CD14-positive monocyte (primary cell): Measurements from ENCODE around the gene KDF1. TPM values are rescaled to one million over a fixed set of nuclear protein-coding genes. Genes with fewer than 3 reads are reported as not detected.

Source experiments
- DNase-seq, 3 donors: peaks; one replicate each; pipeline ENCODE4 v3.0.0-alpha.2; 2011 to 2022
- H2AFZ ChIP-seq: 2 replicates; pipeline ENCODE4 v1.6.0; 2012; ENCODE audit warnings: mild to moderate bottlenecking, low read depth, low read length, inconsistent platforms; ENCODE audit not compliant: insufficient read depth, poor library complexity, severe bottlenecking
- H3K27ac ChIP-seq, 2 donors: 1 replicate in 1 of 2; 2 replicates in 1 of 2; pipeline ENCODE4 v1.5.1; 2012 to 2013; ENCODE audit warnings: low read length in 2 of 2, control low read depth in 1 of 2, inconsistent platforms in 1 of 2, low read depth in 1 of 2, mild to moderate bottlenecking in 1 of 2
- H3K27me3 ChIP-seq, 2 donors: one replicate each; pipeline versions ENCODE4 v1.6.0 to v1.6.1; 2011 to 2013; ENCODE audit warnings: low read length in 2 of 2; ENCODE audit not compliant: control insufficient read depth in 2 of 2, insufficient read depth in 2 of 2
- H3K36me3 ChIP-seq, 2 donors: replicated peaks in 1 of 2; 1 replicate in 1 of 2; 2 replicates in 1 of 2; pipeline versions ENCODE4 v1.5.1 to v1.6.1; 2012 to 2013; ENCODE audit warnings: low read length in 2 of 2, control low read depth in 1 of 2, inconsistent platforms in 1 of 2, mild to moderate bottlenecking in 1 of 2; ENCODE audit not compliant: insufficient read depth in 2 of 2, control insufficient read depth in 1 of 2
- H3K4me1 ChIP-seq, 2 donors: 1 replicate in 1 of 2; 2 replicates in 1 of 2; pipeline versions ENCODE4 v1.5.1 to v1.6.1; 2012 to 2013; ENCODE audit warnings: low read length in 2 of 2, control low read depth in 1 of 2, inconsistent platforms in 1 of 2, mild to moderate bottlenecking in 1 of 2, moderate library complexity in 1 of 2; ENCODE audit not compliant: insufficient read depth in 2 of 2, control insufficient read depth in 1 of 2
- H3K4me2 ChIP-seq: replicated peaks from 2 replicates; pipeline ENCODE3; 2012; ENCODE audit warnings: low read length, moderate library complexity, mild to moderate bottlenecking; ENCODE audit not compliant: poor library complexity, severe bottlenecking; ENCODE audit errors: extremely low read depth
- H3K4me3 ChIP-seq, 3 experiments: fragments of 200-600 bp in 1 of 3; sonication (generic) in 1 of 3; replicated peaks in 1 of 3; 1 replicate in 2 of 3; 2 replicates in 1 of 3; pipeline ENCODE4 v1.5.1; 2011 to 2013; ENCODE audit warnings: low read length in 3 of 3, mild to moderate bottlenecking in 3 of 3, control low read depth in 2 of 3, low read depth in 2 of 3, inconsistent platforms in 1 of 3, moderate library complexity in 1 of 3
- H3K79me2 ChIP-seq: 2 replicates; pipeline ENCODE4 v1.6.0; 2012; ENCODE audit warnings: mild to moderate bottlenecking, control low read depth, inconsistent platforms, low read length, moderate library complexity; ENCODE audit not compliant: insufficient read depth
- H3K9ac ChIP-seq: 2 replicates; pipeline ENCODE4 v1.6.0; 2017; ENCODE audit warnings: low read length, mild to moderate bottlenecking; ENCODE audit not compliant: insufficient read depth, poor library complexity, severe bottlenecking
- H3K9me3 ChIP-seq, 2 donors: replicated peaks in 1 of 2; 1 replicate in 1 of 2; 2 replicates in 1 of 2; pipeline versions ENCODE4 v1.5.1 to v1.6.1; 2012 to 2013; ENCODE audit warnings: low read length in 2 of 2, control low read depth in 1 of 2; ENCODE audit not compliant: control insufficient read depth in 1 of 2, insufficient read depth in 1 of 2
- H4K20me1 ChIP-seq: 2 replicates; pipeline ENCODE4 v1.6.0; 2012; ENCODE audit warnings: mild to moderate bottlenecking, low read length, control low read depth, moderate library complexity; ENCODE audit not compliant: insufficient read depth
- H3K27ac Mint-ChIP-seq, 7 donors: one replicate each; pipeline ENCODE4 v1.8.0; 2020; ENCODE audit warnings: mild to moderate bottlenecking in 7 of 7, mixed read lengths in 7 of 7, moderate library complexity in 6 of 7, inconsistent platforms in 2 of 7
- H3K27me3 Mint-ChIP-seq, 3 donors: one replicate each; pipeline ENCODE4 v1.8.0; 2021 to 2022; ENCODE audit warnings: low read depth in 3 of 3, mild to moderate bottlenecking in 3 of 3, mixed read lengths in 3 of 3, moderate library complexity in 3 of 3, inconsistent platforms in 1 of 3
- H3K36me3 Mint-ChIP-seq, 2 donors: one replicate each; pipeline ENCODE4 v1.8.0; 2020; ENCODE audit warnings: mixed read lengths in 2 of 2, inconsistent platforms in 1 of 2, mild to moderate bottlenecking in 1 of 2
- H3K4me1 Mint-ChIP-seq: one replicate; pipeline ENCODE4 v1.8.0; 2020; ENCODE audit warnings: mild to moderate bottlenecking, mixed read lengths
- H3K4me3 Mint-ChIP-seq, 2 donors: one replicate each; pipeline ENCODE4 v1.8.0; 2020; ENCODE audit warnings: mild to moderate bottlenecking in 2 of 2, mixed read lengths in 2 of 2, moderate library complexity in 1 of 2
- H3K9me3 Mint-ChIP-seq, 7 donors: one replicate each; pipeline ENCODE4 v1.8.0; 2020 to 2022; ENCODE audit warnings: mixed read lengths in 7 of 7, mild to moderate bottlenecking in 6 of 7, moderate library complexity in 6 of 7, inconsistent platforms in 2 of 7
- WGBS: methylation state at CpG from one replicate; pipeline ENCODE4 v1.1.5; 2013; ENCODE audit warnings: missing lambda C conversion rate; ENCODE audit not compliant: insufficient coverage; 5-methylcytosine and 5-hydroxymethylcytosine counted together
- intact Hi-C, 2 donors: fragments of 100-400 bp; cut with micrococcal nuclease; formaldehyde crosslinking; loops; one replicate each; pipeline versions ENCODE4 v1.15.0 to v1.15.1; 2023
- polyA plus RNA-seq, 3 donors: library from polyadenylated mRNA; depleted of rRNA in 1 of 3; unstranded in 2 of 3; stranded (reverse) in 1 of 3; fragments of 300-500 nt in 2 of 3; fragments of >200 nt in 1 of 3; fragmentation: Illumina TruSeq in 2 of 3; gene quantifications; 1 replicate in 2 of 3; 2 replicates in 1 of 3; pipeline ENCODE4 v1.2.3, GENCODE V29; 2012 to 2021
- TF ChIP-seq, protein P1 (sequence below): fragments of 200-600 bp; IDR thresholded peaks from one replicate; pipeline ENCODE4 v1.8.0; 2022; ENCODE audit warnings: antibody characterized with exemption, mild to moderate bottlenecking

Gene KDF1
- polyA plus RNA-seq, 3 donors = not detected

DNA sequence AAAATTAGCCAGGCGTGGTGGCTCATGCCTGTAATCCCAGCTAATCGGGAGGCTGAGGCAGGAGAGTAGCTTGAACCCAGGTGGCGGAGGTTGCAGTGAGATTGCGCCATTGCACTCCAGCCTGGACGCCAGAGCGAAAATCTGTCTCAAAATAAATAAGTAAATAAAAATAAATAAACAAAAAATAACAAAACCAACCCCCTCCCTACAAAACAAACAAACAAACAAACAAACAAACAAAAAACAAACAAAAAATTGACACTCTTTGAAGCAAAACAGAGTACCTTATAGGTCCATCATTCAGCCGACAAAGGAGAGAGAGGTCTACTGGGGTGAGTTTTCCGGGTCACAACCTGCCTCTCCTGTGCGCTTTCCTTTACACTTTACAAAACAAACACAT, 5.4 kb upstream of the KDF1 start:
- DNase-seq = no peak
- Histone ChIP-seq H3K4me1 (no peaks in the 10 kb centered on the region), H3K27me3 (peaks cover 11 to 19% of the 10 kb centered on the region in 2 donors), H3K9me3 (peaks cover 0 to 3% of the 10 kb centered on the region in 2 donors), H3K79me2 (no peaks in the 10 kb centered on the region), H3K4me3 (no peak overlapping the region), H3K9ac (no peak overlapping the region), H4K20me1 (no peaks in the 10 kb centered on the region), H3K27ac (no peak overlapping the region), H2AFZ (no peak overlapping the region), H3K4me2 (no peak overlapping the region), H3K36me3 (no peaks in the 10 kb centered on the region)
- H3K4me3 Mint-ChIP-seq = no peak overlapping the region
- intact Hi-C loops = no loop called here
- H3K4me1 Mint-ChIP-seq = peaks cover 6% of the 10 kb centered on the region
- H3K36me3 Mint-ChIP-seq = peaks cover 1 to 2% of the 10 kb centered on the region in 2 donors
- TF ChIP-seq, protein P1, sequence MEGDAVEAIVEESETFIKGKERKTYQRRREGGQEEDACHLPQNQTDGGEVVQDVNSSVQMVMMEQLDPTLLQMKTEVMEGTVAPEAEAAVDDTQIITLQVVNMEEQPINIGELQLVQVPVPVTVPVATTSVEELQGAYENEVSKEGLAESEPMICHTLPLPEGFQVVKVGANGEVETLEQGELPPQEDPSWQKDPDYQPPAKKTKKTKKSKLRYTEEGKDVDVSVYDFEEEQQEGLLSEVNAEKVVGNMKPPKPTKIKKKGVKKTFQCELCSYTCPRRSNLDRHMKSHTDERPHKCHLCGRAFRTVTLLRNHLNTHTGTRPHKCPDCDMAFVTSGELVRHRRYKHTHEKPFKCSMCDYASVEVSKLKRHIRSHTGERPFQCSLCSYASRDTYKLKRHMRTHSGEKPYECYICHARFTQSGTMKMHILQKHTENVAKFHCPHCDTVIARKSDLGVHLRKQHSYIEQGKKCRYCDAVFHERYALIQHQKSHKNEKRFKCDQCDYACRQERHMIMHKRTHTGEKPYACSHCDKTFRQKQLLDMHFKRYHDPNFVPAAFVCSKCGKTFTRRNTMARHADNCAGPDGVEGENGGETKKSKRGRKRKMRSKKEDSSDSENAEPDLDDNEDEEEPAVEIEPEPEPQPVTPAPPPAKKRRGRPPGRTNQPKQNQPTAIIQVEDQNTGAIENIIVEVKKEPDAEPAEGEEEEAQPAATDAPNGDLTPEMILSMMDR = no peak
- WGBS = 78% methylated on average over 1 of the region's 9 CpGs
- H3K9me3 Mint-ChIP-seq = peaks cover 0 to 1% (median 0%) of the 10 kb centered on the region in 7 donors
- H3K27ac Mint-ChIP-seq = no peak overlapping the region
- H3K27me3 Mint-ChIP-seq = peaks cover 24 to 35% (median 27%) of the 10 kb centered on the region in 3 donors

DNA sequence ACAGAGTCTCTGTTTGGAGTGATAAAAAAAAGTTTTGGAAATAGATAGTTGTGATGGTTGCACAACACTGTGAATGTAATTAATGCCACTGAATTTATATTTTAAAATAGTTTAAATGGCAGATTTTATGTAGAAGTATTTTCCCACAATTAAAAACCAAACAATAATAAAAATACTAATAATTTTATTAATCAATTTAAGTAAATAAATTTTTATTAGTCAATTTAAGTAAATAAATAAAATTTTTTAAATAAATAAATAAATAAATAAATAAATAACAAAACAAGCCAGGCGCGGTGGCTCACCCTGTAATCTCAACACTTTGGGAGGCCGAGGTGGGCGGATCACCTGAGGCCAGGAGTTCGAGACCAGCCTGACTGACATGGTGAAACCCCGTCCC, 4.9 kb upstream of the KDF1 start:
- Histone ChIP-seq H3K4me3 (no peak overlapping the region), H3K27me3 (peaks cover 15 to 23% of the 10 kb centered on the region in 2 donors), H3K27ac (no peak overlapping the region), H2AFZ (no peak overlapping the region), H3K4me2 (no peak overlapping the region), H3K36me3 (no peaks in the 10 kb centered on the region), H4K20me1 (no peaks in the 10 kb centered on the region), H3K79me2 (no peaks in the 10 kb centered on the region), H3K4me1 (peaks cover 0 to 3% of the 10 kb centered on the region in 2 donors), H3K9ac (no peak overlapping the region), H3K9me3 (peaks cover 0 to 7% of the 10 kb centered on the region in 2 donors)
- Mint-ChIP-seq H3K27ac (no peak overlapping the region), H3K9me3 (peaks cover 0 to 4% (median 2%) of the 10 kb centered on the region in 7 donors), H3K27me3 (peaks cover 28 to 37% (median 31%) of the 10 kb centered on the region in 3 donors), H3K4me3 (no peak overlapping the region), H3K36me3 (peaks cover 3 to 4% of the 10 kb centered on the region in 2 donors), H3K4me1 (peaks cover 9% of the 10 kb centered on the region)
- DNase-seq = no peak
- intact Hi-C loops = no loop called here
- TF ChIP-seq, protein P1 = no peak
- WGBS = 96% methylated on average over 5 of the region's 6 CpGs
